Astrocyte (in vitro differentiated cells and primary cell): ENCODE measurements around the gene KCNQ5. TPM values are rescaled to one million over a fixed set of nuclear protein-coding genes. Genes with fewer than 3 reads are reported as not detected.

Experiments used
- DNase-seq: peaks from one replicate; pipeline ENCODE4 v3.0.0-alpha.2; 2010; ENCODE audit warnings: low read depth
- FAIRE-seq: peaks from 2 replicates; lab custom pipeline; 2011; peaks lifted over from hg19 to GRCh38; lab: Jason Lieb, UNC
- H2AFZ ChIP-seq: 2 replicates; pipeline ENCODE4 v1.6.0; 2012; ENCODE audit warnings: low read depth, low read length, inconsistent platforms
- H3K27ac ChIP-seq: 2 replicates; pipeline ENCODE4 v1.5.1; 2011; ENCODE audit warnings: low read depth, low read length, inconsistent platforms
- H3K27me3 ChIP-seq: 2 replicates; pipeline ENCODE4 v1.6.0; 2011; ENCODE audit warnings: low read length, inconsistent platforms; ENCODE audit not compliant: insufficient read depth
- H3K36me3 ChIP-seq: 2 replicates; pipeline ENCODE4 v1.5.1; 2011; ENCODE audit warnings: low read length, inconsistent platforms; ENCODE audit not compliant: insufficient read depth
- H3K4me1 ChIP-seq: 2 replicates; pipeline ENCODE4 v1.5.1; 2011; ENCODE audit warnings: low read length, inconsistent platforms; ENCODE audit not compliant: insufficient read depth
- H3K4me2 ChIP-seq: 2 replicates; pipeline ENCODE4 v1.6.0; 2012; ENCODE audit warnings: low read length, inconsistent platforms
- H3K4me3 ChIP-seq: 2 replicates; pipeline ENCODE4 v1.5.1; 2011; ENCODE audit warnings: low read depth, mild to moderate bottlenecking, low read length, inconsistent platforms; ENCODE audit not compliant: insufficient read depth
- H3K79me2 ChIP-seq: 2 replicates; pipeline ENCODE4 v1.6.0; 2012; ENCODE audit warnings: mild to moderate bottlenecking, low read length, inconsistent platforms; ENCODE audit not compliant: insufficient read depth
- H3K9ac ChIP-seq: 2 replicates; pipeline ENCODE4 v1.6.0; 2012; ENCODE audit warnings: mild to moderate bottlenecking, low read length, inconsistent platforms
- H3K9me3 ChIP-seq: 2 replicates; pipeline ENCODE4 v1.5.1; 2012; ENCODE audit warnings: low read depth, mild to moderate bottlenecking, low read length, inconsistent platforms; ENCODE audit not compliant: insufficient read depth
- H4K20me1 ChIP-seq: 2 replicates; pipeline ENCODE4 v1.6.0; 2012; ENCODE audit warnings: low read length, inconsistent platforms; ENCODE audit not compliant: insufficient read depth
- H3K27ac Mint-ChIP-seq: one replicate; pipeline ENCODE4 v1.8.0; 2021; ENCODE audit warnings: mild to moderate bottlenecking, mixed read lengths; ENCODE audit not compliant: unreplicated experiment
- H3K27me3 Mint-ChIP-seq: one replicate; pipeline ENCODE4 v1.8.0; 2021; ENCODE audit warnings: low read depth, mixed read lengths; ENCODE audit not compliant: unreplicated experiment
- H3K36me3 Mint-ChIP-seq: one replicate; pipeline ENCODE4 v1.8.0; 2021; ENCODE audit warnings: low read depth, mixed read lengths; ENCODE audit not compliant: unreplicated experiment
- H3K4me1 Mint-ChIP-seq: one replicate; pipeline ENCODE4 v1.8.0; 2021; ENCODE audit warnings: low read depth, mixed read lengths; ENCODE audit not compliant: unreplicated experiment
- H3K4me3 Mint-ChIP-seq: one replicate; pipeline ENCODE4 v1.8.0; 2021; ENCODE audit warnings: mild to moderate bottlenecking, moderate library complexity, mixed read lengths; ENCODE audit not compliant: unreplicated experiment
- H3K9me3 Mint-ChIP-seq: one replicate; pipeline ENCODE4 v1.8.0; 2021; ENCODE audit warnings: mild to moderate bottlenecking, mixed read lengths; ENCODE audit not compliant: unreplicated experiment
- EZH2 ChIP-seq: IDR thresholded peaks from 2 replicates; pipeline ENCODE4 v1.6.1; 2012; ENCODE audit warnings: mild to moderate bottlenecking, low read length, inconsistent platforms; ENCODE audit not compliant: insufficient read depth
- total RNA-seq: library from RNA; stranded (reverse); gene quantifications from 2 replicates; pipeline ENCODE4 v1.2.1, GENCODE V29; 2021
- TF ChIP-seq, protein P1 (sequence below): IDR thresholded peaks from 2 replicates; pipeline ENCODE4 v1.5.1; 2011; ENCODE audit warnings: low read depth, mild to moderate bottlenecking, inconsistent platforms, low read length, moderate library complexity; ENCODE audit not compliant: insufficient read depth

KCNQ5 gene
- total RNA-seq, 1 donor from 2014 or later: 2.0 TPM

DNA sequence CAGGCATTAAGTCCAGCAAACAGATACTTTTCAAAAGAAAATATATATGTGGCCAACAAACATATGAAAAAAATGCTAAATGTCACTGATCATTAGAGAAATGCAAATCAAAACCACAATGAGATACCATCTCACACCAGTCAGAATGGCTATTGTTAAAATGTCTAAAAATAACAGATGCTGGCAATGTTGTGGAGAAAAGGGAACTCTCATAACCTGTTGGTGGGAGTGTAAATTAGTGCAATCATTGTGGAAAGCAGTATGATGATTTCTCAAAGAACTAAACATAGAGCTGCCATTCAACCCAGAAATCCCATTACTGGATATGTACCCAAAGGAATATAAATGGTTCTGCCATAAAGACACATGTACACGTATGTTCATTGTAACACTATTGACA, 20.6 kb downstream of the KCNQ5 start:
- no peaks in the 10 kb centered on the region for H3K36me3 Mint-ChIP-seq
- no peaks in the 10 kb centered on the region for H3K79me2 ChIP-seq
- no peaks in the 10 kb centered on the region for H3K4me1 ChIP-seq
- no peak overlapping the region for H3K9ac ChIP-seq
- no peaks in the 10 kb centered on the region for H4K20me1 ChIP-seq
- H3K27me3 ChIP-seq: no peaks in the 10 kb centered on the region
- no peak overlapping the region for H2AFZ ChIP-seq
- H3K9me3 ChIP-seq: no peaks in the 10 kb centered on the region
- H3K27ac Mint-ChIP-seq: no peak overlapping the region
- no peak for TF ChIP-seq EZH2
- TF ChIP-seq, protein P1, sequence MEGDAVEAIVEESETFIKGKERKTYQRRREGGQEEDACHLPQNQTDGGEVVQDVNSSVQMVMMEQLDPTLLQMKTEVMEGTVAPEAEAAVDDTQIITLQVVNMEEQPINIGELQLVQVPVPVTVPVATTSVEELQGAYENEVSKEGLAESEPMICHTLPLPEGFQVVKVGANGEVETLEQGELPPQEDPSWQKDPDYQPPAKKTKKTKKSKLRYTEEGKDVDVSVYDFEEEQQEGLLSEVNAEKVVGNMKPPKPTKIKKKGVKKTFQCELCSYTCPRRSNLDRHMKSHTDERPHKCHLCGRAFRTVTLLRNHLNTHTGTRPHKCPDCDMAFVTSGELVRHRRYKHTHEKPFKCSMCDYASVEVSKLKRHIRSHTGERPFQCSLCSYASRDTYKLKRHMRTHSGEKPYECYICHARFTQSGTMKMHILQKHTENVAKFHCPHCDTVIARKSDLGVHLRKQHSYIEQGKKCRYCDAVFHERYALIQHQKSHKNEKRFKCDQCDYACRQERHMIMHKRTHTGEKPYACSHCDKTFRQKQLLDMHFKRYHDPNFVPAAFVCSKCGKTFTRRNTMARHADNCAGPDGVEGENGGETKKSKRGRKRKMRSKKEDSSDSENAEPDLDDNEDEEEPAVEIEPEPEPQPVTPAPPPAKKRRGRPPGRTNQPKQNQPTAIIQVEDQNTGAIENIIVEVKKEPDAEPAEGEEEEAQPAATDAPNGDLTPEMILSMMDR: no peak
- no peak overlapping the region for H3K4me3 ChIP-seq
- DNase-seq (no peak), FAIRE-seq (no peak)
- H3K36me3 ChIP-seq: no peaks in the 10 kb centered on the region
- H3K4me1 Mint-ChIP-seq: no peaks in the 10 kb centered on the region
- H3K27me3 Mint-ChIP-seq: peaks cover 3% of the 10 kb centered on the region
- H3K4me3 Mint-ChIP-seq: no peak overlapping the region
- no peak overlapping the region for H3K27ac ChIP-seq
- H3K9me3 Mint-ChIP-seq: no peaks in the 10 kb centered on the region
- H3K4me2 ChIP-seq: no peak overlapping the region

GRCh38 chr6:72643214-72643613, 21.4 kb downstream of the KCNQ5 start:
- Mint-ChIP-seq H3K9me3 (no peaks in the 10 kb centered on the region), H3K36me3 (no peaks in the 10 kb centered on the region), H3K4me3 (no peak overlapping the region), H3K27me3 (peaks cover 3% of the 10 kb centered on the region), H3K27ac (no peak overlapping the region), H3K4me1 (no peaks in the 10 kb centered on the region)
- no peaks in the 10 kb centered on the region for H3K79me2 ChIP-seq
- no peak for TF ChIP-seq EZH2
- no peaks in the 10 kb centered on the region for H3K9me3 ChIP-seq
- no peak overlapping the region for H3K27ac ChIP-seq
- H3K36me3 ChIP-seq: no peaks in the 10 kb centered on the region
- DNase-seq (no peak), FAIRE-seq (no peak)
- no peaks in the 10 kb centered on the region for H3K27me3 ChIP-seq
- H3K4me3 ChIP-seq: no peak overlapping the region
- H3K4me1 ChIP-seq: no peaks in the 10 kb centered on the region
- no peak overlapping the region for H3K4me2 ChIP-seq
- H3K9ac ChIP-seq: no peak overlapping the region
- H2AFZ ChIP-seq: no peak overlapping the region
- no peaks in the 10 kb centered on the region for H4K20me1 ChIP-seq

DNA sequence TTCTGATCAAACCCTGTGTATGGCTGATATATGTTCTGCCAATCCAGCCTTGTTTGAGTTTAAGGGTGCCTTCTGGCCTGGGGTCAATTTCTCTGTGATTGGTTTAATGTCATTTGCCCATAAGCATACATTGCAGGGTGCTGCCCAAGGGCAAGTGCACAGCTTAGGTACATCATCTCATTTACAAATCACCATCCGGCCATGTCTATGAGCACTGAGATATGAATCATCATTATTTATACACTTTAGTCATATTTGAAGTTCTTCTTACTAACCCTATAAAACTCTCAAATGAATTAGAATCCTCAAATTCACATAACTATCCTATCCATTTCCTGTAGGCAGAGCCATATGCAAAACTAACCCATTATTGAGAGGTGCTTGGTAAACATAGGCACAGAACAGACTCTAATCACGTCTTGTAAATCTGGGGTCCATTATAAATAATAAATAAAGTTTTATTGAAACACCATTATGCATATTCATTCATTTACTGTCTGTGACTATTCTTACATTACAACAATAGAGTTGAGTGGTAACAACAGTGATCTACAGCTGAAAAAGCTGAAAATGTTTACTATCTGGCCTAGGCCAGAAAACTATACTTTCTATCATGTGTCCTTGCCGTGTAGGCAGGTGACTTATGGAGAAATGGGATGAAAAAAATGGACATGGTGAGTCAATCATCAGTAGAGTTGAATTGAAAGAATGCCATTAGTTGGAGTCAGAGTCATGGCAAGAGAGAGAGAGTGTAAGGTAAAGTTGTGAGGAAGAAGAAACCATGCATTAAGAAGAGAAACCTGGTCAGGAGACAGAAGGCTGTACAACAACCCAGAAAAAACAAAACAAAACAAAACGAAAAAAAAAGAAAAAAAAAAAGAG, 25.0 kb downstream of the KCNQ5 start:
- no peaks in the 10 kb centered on the region for H3K9me3 Mint-ChIP-seq
- Histone ChIP-seq H3K27me3 (no peaks in the 10 kb centered on the region), H3K36me3 (no peaks in the 10 kb centered on the region), H3K79me2 (no peaks in the 10 kb centered on the region), H3K4me2 (no peak overlapping the region), H3K27ac (no peak overlapping the region), H3K9ac (no peak overlapping the region), H3K4me3 (no peak overlapping the region), H2AFZ (no peak overlapping the region), H4K20me1 (no peaks in the 10 kb centered on the region), H3K9me3 (no peaks in the 10 kb centered on the region), H3K4me1 (peaks cover 23% of the 10 kb centered on the region)
- peaks cover 23% of the 10 kb centered on the region for H3K4me1 Mint-ChIP-seq
- H3K36me3 Mint-ChIP-seq: no peaks in the 10 kb centered on the region
- no peak for TF ChIP-seq EZH2
- TF ChIP-seq, protein P1: no peak
- H3K4me3 Mint-ChIP-seq: no peak overlapping the region
- no peaks in the 10 kb centered on the region for H3K27me3 Mint-ChIP-seq
- DNase-seq: no peak
- no peak overlapping the region for H3K27ac Mint-ChIP-seq
- no peak for FAIRE-seq
